ENCODE data around the gene GREB1L. TPM values are rescaled to one million over a fixed set of nuclear protein-coding genes. Genes with fewer than 3 reads are reported as not detected.

GREB1L gene
- total RNA-seq, 1 donor = 25.0 TPM

- no peak overlapping the region for H3K4me3 ChIP-seq (ENCODE audit: low read depth, low read length)
- DNase-seq (ENCODE audit: low read depth) = no peak
- no peak for TF ChIP-seq CTCF (IDR thresholded peaks at IDR 0.05; ENCODE audit: insufficient read depth, low read depth, low read length)
Measured at GRCh38 chr18:21458788-21459187, 216.8 kb downstream of the GREB1L start.

DNA sequence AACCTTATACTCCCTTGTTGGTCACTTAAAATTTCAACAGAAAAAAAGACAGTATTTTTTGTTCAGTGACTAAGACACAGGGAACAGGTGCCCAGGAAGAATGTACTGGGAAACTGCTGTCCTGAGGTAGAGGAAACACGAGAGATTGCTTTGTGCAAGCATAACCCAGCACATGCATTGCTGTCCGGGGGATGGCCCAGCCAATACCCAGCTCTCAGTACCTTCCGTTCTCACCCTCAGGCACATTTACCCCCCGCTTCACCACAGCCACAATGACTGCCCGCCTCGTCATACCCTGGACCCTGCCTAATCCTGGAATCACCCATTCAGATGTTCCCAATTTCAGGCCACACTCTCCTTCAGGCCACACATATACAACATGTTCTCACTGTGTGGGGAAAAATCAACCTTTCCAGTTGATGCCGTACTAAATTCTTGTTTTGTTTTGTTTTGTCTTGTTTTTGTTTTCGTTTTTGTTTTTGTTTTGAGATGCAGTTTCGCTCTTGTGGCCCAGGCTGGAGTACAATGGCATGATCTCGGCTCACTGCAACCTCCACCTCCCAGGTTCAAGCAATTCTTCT, 217.8 kb downstream of the GREB1L start:
- H3K4me3 ChIP-seq (ENCODE audit: low read depth, low read length) = no peak overlapping the region
- no peak for TF ChIP-seq CTCF (IDR thresholded peaks at IDR 0.05; ENCODE audit: insufficient read depth, low read depth, low read length)
- no peak for DNase-seq (ENCODE audit: low read depth)

- H3K4me3 ChIP-seq (ENCODE audit: low read depth, low read length) = no peak overlapping the region
- DNase-seq (ENCODE audit: low read depth) = no peak
- no peak for TF ChIP-seq CTCF (IDR thresholded peaks at IDR 0.05; ENCODE audit: insufficient read depth, low read depth, low read length)
Measured at GRCh38 chr18:21461460-21461859, 219.4 kb downstream of the GREB1L start.

DNA sequence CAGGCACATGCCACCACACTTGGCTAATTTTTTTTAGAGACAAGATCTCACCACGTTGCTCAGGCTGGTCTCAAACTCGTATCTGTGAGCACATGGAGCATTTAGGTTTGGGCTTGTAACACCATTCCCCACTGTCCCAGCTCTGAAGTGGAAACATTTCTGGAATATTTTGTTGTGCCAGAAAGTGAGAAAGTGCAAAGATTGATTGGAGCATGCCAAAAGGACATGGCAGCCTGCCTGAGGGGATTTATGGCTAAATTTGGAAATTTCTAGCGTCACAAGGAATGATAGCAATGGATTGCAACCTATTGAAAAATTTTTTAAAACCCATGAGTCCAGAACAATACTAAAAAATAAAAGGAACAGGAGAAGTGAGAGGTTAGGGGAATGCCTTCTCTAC, 221.7 kb downstream of the GREB1L start:
- DNase-seq (ENCODE audit: low read depth) = no peak
- H3K4me3 ChIP-seq (ENCODE audit: low read depth, low read length) = no peak overlapping the region
- TF ChIP-seq CTCF (IDR thresholded peaks at IDR 0.05; ENCODE audit: insufficient read depth, low read depth, low read length) = no peak

- no peak for TF ChIP-seq CTCF (IDR thresholded peaks at IDR 0.05; ENCODE audit: insufficient read depth, low read depth, low read length)
- peak; percentile 84 for DNase-seq (ENCODE audit: low read depth)
- no peak overlapping the region for H3K4me3 ChIP-seq (ENCODE audit: low read depth, low read length)
Measured at GRCh38 chr18:21468514-21469164, 226.6 kb downstream of the GREB1L start.

GRCh38 chr18:21472741-21473140, 230.7 kb downstream of the GREB1L start:
- no peak overlapping the region for H3K4me3 ChIP-seq (ENCODE audit: low read depth, low read length)
- no peak for TF ChIP-seq CTCF (IDR thresholded peaks at IDR 0.05; ENCODE audit: insufficient read depth, low read depth, low read length)
- DNase-seq (ENCODE audit: low read depth) = no peak

- no peak overlapping the region for H3K4me3 ChIP-seq (ENCODE audit: low read depth, low read length)
- DNase-seq (ENCODE audit: low read depth) = no peak
- no peak for TF ChIP-seq CTCF (IDR thresholded peaks at IDR 0.05; ENCODE audit: insufficient read depth, low read depth, low read length)
Measured at GRCh38 chr18:21474621-21475020, 232.6 kb downstream of the GREB1L start.
